ENCODE measurements around the gene EXOC6.

The EXOC6 gene

DNA sequence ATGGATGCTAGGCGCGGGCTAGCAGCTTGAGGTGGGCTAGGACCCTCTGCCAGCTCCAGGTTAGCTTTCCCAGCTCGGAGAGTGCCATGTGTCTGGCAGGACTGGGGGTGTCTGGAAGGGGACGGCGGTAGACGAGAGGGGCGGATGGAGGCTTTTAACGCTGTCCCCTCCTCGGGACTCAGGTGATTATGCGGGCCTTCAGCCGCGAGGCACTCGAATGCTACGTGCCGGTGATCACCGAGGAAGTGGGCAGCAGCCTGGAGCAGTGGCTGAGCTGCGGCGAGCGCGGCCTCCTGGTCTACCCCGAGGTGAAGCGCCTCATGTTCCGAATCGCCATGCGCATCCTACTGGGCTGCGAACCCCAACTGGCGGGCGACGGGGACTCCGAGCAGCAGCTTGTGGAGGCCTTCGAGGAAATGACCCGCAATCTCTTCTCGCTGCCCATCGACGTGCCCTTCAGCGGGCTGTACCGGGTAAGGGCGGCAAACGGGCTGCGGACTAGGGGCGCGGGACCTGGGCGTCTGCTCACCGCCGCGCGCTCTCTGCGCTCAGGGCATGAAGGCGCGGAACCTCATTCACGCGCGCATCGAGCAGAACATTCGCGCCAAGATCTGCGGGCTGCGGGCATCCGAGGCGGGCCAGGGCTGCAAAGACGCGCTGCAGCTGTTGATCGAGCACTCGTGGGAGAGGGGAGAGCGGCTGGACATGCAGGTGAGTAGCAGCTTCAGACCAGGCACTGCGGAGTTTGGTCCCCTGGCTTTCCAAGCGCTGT, 226.5 kb downstream of the EXOC6 start:
- peak; percentile 27 for DNase-seq (ENCODE audit: low spot score)
- TF ChIP-seq, protein P1, sequence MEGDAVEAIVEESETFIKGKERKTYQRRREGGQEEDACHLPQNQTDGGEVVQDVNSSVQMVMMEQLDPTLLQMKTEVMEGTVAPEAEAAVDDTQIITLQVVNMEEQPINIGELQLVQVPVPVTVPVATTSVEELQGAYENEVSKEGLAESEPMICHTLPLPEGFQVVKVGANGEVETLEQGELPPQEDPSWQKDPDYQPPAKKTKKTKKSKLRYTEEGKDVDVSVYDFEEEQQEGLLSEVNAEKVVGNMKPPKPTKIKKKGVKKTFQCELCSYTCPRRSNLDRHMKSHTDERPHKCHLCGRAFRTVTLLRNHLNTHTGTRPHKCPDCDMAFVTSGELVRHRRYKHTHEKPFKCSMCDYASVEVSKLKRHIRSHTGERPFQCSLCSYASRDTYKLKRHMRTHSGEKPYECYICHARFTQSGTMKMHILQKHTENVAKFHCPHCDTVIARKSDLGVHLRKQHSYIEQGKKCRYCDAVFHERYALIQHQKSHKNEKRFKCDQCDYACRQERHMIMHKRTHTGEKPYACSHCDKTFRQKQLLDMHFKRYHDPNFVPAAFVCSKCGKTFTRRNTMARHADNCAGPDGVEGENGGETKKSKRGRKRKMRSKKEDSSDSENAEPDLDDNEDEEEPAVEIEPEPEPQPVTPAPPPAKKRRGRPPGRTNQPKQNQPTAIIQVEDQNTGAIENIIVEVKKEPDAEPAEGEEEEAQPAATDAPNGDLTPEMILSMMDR (IDR thresholded peaks at IDR 0.05; ENCODE audit: extremely low read depth, missing control alignments) = no peak

- DNase-seq (ENCODE audit: low spot score) = peak; percentile 38
- TF ChIP-seq, protein P1 (IDR thresholded peaks at IDR 0.05; ENCODE audit: extremely low read depth, missing control alignments) = no peak
These were observed 227.3 kb downstream of the EXOC6 start for GRCh38 chr10:93075369-93076221.

GRCh38 chr10:93076871-93077270, 228.6 kb downstream of the EXOC6 start:
- TF ChIP-seq, protein P1 (IDR thresholded peaks at IDR 0.05; ENCODE audit: extremely low read depth, missing control alignments) = no peak
- no peak for DNase-seq (ENCODE audit: low spot score)

GRCh38 chr10:93077860-93078337, 229.6 kb downstream of the EXOC6 start:
- DNase-seq (ENCODE audit: low spot score) = no peak
- TF ChIP-seq, protein P1 (IDR thresholded peaks at IDR 0.05; ENCODE audit: extremely low read depth, missing control alignments) = no peak

DNA sequence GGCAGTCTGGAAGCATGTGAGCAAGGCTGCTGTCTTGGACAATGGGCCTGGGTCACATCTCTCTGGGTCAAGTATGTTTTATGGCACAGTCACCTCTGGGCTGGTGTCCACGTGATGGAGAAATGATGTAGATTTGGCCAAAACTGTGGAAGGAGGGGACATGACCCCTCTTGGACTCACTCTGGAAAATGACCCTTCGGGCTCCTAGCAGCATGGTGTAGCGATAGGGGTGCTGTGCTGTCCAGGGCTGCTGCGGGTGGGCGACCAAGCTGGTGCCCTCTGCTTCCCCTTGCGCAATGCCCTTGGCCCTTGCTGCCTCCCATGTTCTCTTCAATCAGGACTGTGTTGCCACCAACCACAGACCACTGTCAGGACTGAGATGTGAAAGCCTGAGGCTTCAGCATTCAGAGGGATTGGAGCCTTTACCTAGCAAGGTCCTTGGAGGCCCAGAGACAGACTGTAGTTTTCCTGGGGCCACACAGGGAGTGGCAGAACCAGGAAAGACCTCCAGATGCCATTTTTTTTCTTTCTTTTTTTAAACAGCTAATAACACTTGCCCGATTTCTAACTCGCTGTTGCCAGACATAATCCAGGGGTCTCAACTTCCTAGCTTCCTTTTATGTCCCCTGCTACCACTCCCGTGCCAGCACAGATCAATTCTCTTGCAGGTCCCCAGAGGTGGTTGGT, 231.5 kb downstream of the EXOC6 start:
- TF ChIP-seq, protein P1 (IDR thresholded peaks at IDR 0.05; ENCODE audit: extremely low read depth, missing control alignments) = no peak
- no peak for DNase-seq (ENCODE audit: low spot score)

DNA sequence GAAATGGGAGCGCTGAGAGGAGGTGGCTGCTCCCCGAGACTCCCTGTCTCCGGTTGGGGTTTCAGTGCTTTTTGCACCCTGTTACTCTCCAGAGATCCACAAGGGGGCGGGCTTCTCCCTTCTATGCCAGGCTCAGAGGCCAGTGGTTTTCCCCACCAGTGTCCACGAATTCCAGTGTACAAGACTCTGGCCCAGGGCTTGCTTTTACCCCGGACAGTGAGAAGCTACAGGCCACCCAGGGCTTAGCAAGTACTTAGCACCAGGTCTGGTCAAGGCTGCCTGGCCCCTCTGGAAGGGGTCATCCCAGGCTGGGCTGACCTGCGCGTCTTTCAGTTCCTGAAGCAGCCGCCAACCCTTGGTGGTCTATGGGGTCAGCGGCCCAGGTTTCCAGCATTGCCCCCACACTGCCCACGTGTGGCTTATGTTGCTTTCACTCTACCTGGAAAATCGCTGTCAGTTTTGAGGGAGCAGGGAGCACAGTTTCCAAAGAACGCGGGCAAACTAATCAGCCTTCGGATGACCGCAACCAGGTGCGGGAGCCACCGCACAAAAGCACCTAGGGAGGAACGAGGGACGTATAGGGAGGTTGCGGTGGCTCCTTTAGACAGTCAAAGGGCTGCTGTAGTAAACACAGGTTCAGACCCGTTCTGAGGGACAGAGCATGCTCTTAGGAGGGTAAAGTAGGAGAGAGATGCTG, 232.2 kb downstream of the EXOC6 start:
- DNase-seq (ENCODE audit: low spot score) = peak; percentile 84
- TF ChIP-seq, protein P1 (IDR thresholded peaks at IDR 0.05; ENCODE audit: extremely low read depth, missing control alignments) = peak; percentile 51
